ENCODE measurements around the gene G6PC3. TPM values are rescaled to one million over a fixed set of nuclear protein-coding genes. Genes with fewer than 3 reads are reported as not detected.

Gene G6PC3
- total and polyA plus RNA-seq, 2 experiments from 2014 or later: 36.1 to 132 TPM

- Histone ChIP-seq H3K9me3 (ENCODE audit: low read depth) (no peaks in the 10 kb centered on the region), H3K4me1 (ENCODE audit: insufficient read depth) (peaks cover 11% of the 10 kb centered on the region), H3K4me3 (no peak overlapping the region), H3K36me3 (replicated peaks; ENCODE audit: insufficient read depth, low read depth) (no peaks in the 10 kb centered on the region), H3K79me2 (no peaks in the 10 kb centered on the region), H3K27me3 (no peaks in the 10 kb centered on the region), H3K4me2 (peak overlapping the region; percentile 51), H3K9me2 (replicated peaks; ENCODE audit: insufficient read depth) (no peaks in the 10 kb centered on the region), H2AFZ (no peak overlapping the region), H4K20me1 (ENCODE audit: insufficient read depth, poor library complexity, severe bottlenecking) (no peaks in the 10 kb centered on the region), H3K27ac (peak overlapping the region; percentile 79)
- TF ChIP-seq EZH2 (IDR thresholded peaks at IDR 0.05; ENCODE audit: borderline replicate concordance): no peak
- no peak for TF ChIP-seq CTCF (IDR thresholded peaks at IDR 0.05; ENCODE audit: poor library complexity)
- no peak for TF ChIP-seq EZH2phosphoT487 (IDR thresholded peaks at IDR 0.05; ENCODE audit: low read depth, severe bottlenecking, unreplicated experiment)
- DNase-seq (ENCODE audit: low spot score): no peak
- WGBS (ENCODE audit: low lambda C conversion rate, missing lambda C conversion rate): 43% methylated on average over 7 of the region's 8 CpGs
These were observed 16.8 kb downstream of the G6PC3 start for GRCh38 chr17:44087319-44087718.

- DNase-seq (ENCODE audit: low spot score): no peak
- Histone ChIP-seq H3K27me3 (no peaks in the 10 kb centered on the region), H3K9me2 (replicated peaks; ENCODE audit: insufficient read depth) (no peaks in the 10 kb centered on the region), H3K4me3 (no peak overlapping the region), H2AFZ (no peak overlapping the region), H3K36me3 (replicated peaks; ENCODE audit: insufficient read depth, low read depth) (no peaks in the 10 kb centered on the region), H3K27ac (no peak overlapping the region), H3K79me2 (no peaks in the 10 kb centered on the region), H3K4me2 (no peak overlapping the region), H3K4me1 (ENCODE audit: insufficient read depth) (peaks cover 11% of the 10 kb centered on the region), H4K20me1 (ENCODE audit: insufficient read depth, poor library complexity, severe bottlenecking) (no peaks in the 10 kb centered on the region), H3K9me3 (ENCODE audit: low read depth) (no peaks in the 10 kb centered on the region)
- TF ChIP-seq EZH2 (IDR thresholded peaks at IDR 0.05; ENCODE audit: borderline replicate concordance) (no peak), CTCF (IDR thresholded peaks at IDR 0.05; ENCODE audit: poor library complexity) (no peak), EZH2phosphoT487 (IDR thresholded peaks at IDR 0.05; ENCODE audit: low read depth, severe bottlenecking, unreplicated experiment) (no peak)
- 92% methylated on average over 10 of the region's 16 CpGs for WGBS (ENCODE audit: low lambda C conversion rate, missing lambda C conversion rate)
These were observed 17.7 kb downstream of the G6PC3 start for GRCh38 chr17:44088254-44088653.

GRCh38 chr17:44091200-44091997 lies 20.9 kb downstream of the G6PC3 start:
- H3K27me3 ChIP-seq: no peaks in the 10 kb centered on the region
- H4K20me1 ChIP-seq (ENCODE audit: insufficient read depth, poor library complexity, severe bottlenecking): no peaks in the 10 kb centered on the region
- peaks cover 23% of the 10 kb centered on the region for H3K4me1 ChIP-seq (ENCODE audit: insufficient read depth)
- H3K27ac ChIP-seq: no peak overlapping the region
- H3K4me2 ChIP-seq: no peak overlapping the region
- H3K36me3 ChIP-seq (replicated peaks; ENCODE audit: insufficient read depth, low read depth): no peaks in the 10 kb centered on the region
- H3K79me2 ChIP-seq: peaks cover 3% of the 10 kb centered on the region
- 95% methylated on average over 14 of the region's 14 CpGs for WGBS (ENCODE audit: low lambda C conversion rate, missing lambda C conversion rate)
- no peak overlapping the region for H3K4me3 ChIP-seq
- H3K9me3 ChIP-seq (ENCODE audit: low read depth): no peaks in the 10 kb centered on the region
- H3K9me2 ChIP-seq (replicated peaks; ENCODE audit: insufficient read depth): no peaks in the 10 kb centered on the region
- TF ChIP-seq EZH2 (IDR thresholded peaks at IDR 0.05; ENCODE audit: borderline replicate concordance) (no peak), CTCF (IDR thresholded peaks at IDR 0.05; ENCODE audit: poor library complexity) (no peak), EZH2phosphoT487 (IDR thresholded peaks at IDR 0.05; ENCODE audit: low read depth, severe bottlenecking, unreplicated experiment) (no peak)
- no peak overlapping the region for H2AFZ ChIP-seq
- DNase-seq (ENCODE audit: low spot score): no peak

Measured in hepatocyte (in vitro differentiated cells).